ENCODE results near the gene PRRG3.

GRCh38 chrX:151675121-151675746, 20.0 kb upstream of the PRRG3 start:
- TF ChIP-seq POLR2A (IDR thresholded peaks at IDR 0.05), result no peak
- TF ChIP-seq, protein P1, sequence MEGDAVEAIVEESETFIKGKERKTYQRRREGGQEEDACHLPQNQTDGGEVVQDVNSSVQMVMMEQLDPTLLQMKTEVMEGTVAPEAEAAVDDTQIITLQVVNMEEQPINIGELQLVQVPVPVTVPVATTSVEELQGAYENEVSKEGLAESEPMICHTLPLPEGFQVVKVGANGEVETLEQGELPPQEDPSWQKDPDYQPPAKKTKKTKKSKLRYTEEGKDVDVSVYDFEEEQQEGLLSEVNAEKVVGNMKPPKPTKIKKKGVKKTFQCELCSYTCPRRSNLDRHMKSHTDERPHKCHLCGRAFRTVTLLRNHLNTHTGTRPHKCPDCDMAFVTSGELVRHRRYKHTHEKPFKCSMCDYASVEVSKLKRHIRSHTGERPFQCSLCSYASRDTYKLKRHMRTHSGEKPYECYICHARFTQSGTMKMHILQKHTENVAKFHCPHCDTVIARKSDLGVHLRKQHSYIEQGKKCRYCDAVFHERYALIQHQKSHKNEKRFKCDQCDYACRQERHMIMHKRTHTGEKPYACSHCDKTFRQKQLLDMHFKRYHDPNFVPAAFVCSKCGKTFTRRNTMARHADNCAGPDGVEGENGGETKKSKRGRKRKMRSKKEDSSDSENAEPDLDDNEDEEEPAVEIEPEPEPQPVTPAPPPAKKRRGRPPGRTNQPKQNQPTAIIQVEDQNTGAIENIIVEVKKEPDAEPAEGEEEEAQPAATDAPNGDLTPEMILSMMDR (IDR thresholded peaks at IDR 0.05), result no peak

All from ovary (tissue), 3 donors.